GM04503 (cell line): ENCODE measurements around the gene GTF2F2.
"Not testable (repeated sequence)": the region's sequence is repeated elsewhere in the genome, so short reads cannot be mapped to it uniquely, and the experiment has no call there.

Experiments used
- DNase-seq: peaks from one replicate; pipeline ENCODE4 v3.0.0-alpha.2; 2012; ENCODE audit warnings: low read depth

Gene GTF2F2

DNA sequence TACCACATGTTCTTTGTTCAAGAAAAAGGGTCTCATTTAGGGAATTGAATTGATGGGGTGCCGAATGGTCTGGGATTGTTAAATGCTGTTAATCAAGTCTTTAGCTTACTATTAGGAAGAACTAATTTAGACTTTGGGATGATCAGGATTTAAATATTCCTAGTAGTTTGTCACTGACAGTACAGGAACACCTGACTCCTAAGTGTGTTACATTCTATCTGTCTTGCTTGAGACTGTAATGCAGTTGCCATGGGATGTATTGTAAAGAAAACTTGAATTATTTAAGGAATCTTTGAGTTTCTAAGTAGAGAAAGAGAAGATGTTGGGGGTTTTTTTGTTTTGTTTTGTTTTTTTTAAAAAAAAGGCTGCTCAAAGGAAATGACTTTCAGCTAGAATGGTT, 98.4 kb downstream of the GTF2F2 start:
- no peak for DNase-seq

DNA sequence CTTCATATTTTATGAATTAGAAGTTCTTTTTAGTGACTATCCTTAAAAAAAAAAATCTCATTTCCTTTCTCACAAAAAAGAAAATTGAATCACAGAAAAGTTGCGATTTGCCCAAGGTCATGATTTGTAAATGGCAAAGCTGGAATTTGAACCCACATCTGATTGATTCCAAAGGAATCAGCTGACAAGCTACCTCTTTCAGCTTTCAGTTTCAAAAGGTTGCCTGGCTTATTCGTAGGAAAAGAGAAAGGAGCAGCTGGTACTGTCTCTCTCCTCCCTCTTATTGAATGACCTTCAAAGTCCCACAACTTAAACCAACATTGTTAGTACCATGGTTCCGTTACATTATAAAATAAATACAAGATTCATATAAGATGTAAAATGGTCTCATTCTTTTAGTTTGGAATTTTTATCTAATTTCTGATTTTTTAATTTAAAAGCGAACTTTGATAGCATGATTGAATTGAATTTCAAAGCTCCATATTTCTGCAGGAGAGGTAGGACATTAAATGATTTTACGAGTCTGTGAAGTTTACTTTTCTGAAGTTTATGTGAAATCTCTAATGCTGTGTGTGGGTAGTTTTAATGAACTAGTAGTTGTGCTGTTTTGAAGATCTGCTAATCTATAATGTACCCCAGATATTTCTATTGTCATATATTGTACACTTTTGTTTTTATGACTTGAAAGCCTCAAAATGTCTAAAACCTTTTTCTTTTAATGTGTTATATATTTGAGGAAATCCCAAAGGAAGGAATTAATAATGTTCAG, 99.0 kb downstream of the GTF2F2 start:
- DNase-seq: no peak

DNA sequence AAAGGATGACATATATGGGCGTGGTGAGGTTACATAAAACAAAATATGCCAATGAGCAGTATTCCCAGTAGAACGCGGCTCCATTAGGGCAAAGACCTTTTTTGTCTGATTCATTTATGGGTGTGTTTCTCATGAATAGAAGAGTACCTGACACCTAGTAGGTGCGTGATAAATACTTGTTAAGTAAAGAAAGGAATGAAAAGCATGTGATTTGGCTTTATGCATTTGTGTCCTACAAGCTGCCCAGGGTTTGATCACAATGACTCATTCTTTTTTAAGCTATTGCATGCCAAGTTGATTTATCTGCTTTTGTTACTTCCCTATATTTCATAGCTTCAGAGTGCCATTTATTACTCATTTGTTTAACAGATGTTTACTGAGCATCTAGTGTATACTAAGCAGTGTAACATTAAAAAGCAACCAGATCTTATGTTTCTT, 99.6 kb downstream of the GTF2F2 start:
- peak; percentile 69 for DNase-seq

DNA sequence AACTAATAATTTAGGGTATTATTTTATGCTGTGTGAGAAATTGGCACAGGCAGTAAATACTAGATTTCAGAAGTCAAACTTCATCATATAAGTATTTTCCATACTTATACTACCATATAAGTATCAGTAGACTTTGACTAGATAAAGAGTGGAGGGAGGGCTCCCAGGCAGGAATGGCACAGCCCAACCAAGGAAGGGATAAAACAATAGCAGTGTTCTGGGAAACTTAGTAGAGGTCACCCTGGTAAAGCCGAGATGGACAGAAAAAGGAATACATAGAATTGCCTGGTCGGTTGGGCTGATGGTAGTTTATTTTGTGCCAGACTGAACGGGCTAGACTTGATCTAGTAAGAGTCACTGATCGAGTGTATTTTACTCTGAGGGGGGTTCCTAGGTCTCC, 100.1 kb downstream of the GTF2F2 start:
- DNase-seq: no peak

DNA sequence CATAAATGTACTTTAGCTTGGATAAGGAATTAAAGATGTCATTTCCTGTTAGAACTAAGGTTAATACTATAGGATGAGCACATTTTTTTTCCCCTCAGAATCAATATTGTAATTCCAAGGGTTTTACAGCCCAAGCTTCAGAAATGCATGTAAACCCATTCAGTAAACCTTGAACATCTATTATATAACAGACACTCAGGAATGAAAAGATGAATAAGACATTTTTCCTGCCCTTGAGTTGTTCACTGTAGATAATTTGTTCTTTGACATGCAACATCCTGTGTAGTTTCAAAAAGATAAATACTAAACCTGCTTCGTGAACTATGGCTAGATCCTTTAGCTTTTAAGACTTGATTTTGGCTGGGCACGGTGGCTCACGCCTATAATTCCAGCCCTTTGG, 102.2 kb downstream of the GTF2F2 start:
- no peak for DNase-seq

DNA sequence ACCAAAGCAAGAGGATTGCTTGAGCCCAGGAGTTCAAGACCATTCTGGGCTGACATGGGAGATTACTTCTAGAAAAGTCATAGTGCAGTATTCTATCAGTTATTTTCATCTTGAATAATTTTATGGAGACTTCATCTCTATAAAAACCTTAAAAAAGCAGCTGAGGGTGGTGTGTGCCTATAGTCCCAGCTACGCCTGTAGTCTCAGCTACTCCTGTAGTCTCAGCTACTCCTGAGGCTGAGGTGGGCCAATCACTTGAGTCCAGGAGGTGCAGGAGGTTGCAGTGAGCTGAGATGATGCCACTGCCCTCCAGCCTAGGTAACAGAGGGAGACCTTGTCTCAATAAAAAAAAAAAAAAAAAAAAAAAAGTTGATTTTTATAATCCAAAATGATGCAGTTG, 102.6 kb downstream of the GTF2F2 start:
- DNase-seq: no peak

DNA sequence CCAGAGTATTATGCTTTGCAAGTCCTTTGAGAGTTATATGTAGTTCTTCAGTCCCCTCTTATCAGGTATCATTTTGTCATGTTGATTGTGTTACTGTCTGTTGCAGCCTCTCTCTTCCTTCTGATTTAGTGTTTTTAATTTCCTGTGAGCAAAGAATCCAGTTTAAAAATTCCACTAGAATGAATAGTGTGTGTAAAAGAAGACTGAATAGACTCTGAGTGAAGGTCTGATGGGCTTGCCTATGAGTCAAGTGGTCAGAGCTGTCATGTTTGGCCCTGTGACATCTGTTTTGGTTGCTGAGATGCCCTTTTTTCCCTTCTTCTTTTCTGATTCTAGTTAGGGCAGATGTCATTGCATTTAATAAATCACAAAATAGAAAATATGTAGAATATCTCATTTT, 103.9 kb downstream of the GTF2F2 start:
- no peak for DNase-seq

DNA sequence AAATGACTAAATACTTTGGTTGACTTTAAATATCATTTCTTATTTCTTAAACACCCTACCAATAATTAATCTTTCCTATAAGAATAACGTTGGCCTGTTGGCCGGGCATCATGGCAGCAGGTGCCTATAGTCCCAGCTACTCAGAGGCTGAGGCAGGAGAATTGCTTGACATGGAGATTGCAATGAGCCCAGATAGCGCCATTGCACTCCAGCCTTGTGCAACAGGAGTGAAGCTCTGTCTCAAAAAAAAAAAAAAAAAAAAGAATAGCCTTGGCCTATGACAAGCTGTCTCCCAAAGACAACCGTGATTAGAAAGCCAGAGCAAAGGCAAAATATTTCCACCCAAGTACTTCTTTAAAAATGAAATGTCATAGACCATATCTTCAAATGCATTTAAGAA, 105.1 kb downstream of the GTF2F2 start:
- DNase-seq: no peak

DNA sequence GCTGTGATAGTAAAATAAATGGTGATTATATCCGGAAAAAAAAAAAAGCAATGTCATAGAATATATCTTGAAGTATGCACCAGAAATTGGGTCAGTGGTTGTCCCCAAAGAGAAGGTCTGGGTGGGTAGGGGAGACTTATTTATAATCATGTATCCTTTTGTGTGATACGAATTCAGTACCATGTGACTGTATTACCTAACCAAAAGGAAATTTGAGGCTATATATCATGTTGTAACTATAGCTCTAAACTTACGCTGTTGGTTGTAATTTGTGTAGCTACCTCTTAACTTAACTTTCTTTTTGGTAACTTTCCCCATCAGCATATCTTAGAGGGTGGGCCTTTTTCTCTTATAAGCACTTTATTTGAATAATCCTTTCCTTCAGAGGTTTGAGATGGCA, 105.7 kb downstream of the GTF2F2 start:
- no peak for DNase-seq

DNA sequence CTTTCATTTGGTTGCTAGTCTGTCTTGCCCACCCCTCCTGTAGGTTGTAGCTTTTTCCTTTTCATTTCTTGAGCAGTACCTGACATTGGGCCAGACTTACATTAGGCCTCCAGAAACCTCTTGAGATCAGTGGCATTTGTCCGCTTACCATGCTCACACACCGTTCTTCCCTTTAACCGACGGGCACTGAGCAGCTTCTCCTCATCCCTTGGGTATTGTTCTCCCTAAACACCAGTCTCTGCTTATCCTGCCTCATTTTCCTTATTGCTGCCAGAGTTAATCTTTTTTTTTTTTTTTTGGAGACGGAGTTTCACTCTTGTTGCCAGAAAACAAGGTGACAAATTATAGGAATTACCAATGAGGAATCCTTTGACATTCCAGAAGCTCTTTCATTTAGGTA, 107.7 kb downstream of the GTF2F2 start:
- DNase-seq: no peak

DNA sequence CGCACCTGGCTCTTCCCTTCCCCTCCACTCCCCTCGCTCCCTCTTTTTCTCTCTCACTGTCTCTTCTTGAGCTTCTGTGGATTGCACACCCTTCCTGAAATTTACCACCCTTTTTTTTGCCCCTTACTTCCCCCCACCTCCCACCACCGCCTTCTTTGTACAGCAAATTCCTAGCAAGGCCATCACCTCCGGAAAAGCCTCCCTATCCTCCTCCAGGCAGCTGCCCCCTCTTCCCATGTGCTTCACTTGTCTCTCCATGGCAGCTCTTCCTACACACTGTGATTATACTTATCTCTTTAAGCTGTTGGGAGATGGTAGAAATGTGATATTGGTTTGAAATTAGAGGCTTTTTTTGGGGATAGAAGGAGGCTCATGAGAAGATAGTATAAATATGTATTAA, 108.9 kb downstream of the GTF2F2 start:
- no peak for DNase-seq

DNA sequence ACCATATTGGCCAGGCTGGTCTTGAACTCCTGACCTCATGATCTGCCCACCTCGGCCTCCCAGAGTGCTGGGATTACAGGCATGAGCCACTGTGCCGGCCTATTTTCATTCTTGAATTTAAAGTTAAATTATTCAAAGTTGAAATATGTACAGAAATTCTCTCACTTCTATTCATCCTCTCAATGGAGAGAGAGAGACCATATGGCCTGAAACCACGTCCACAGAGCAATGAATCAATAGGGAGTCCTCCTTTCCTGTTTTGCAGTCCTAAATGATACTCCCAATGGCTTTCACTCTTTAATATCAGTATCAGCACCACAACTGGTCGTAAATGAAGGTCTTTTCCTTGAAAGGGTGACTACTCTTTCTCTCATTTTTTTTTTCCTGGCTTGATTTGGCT, 111.0 kb downstream of the GTF2F2 start:
- DNase-seq: no peak

DNA sequence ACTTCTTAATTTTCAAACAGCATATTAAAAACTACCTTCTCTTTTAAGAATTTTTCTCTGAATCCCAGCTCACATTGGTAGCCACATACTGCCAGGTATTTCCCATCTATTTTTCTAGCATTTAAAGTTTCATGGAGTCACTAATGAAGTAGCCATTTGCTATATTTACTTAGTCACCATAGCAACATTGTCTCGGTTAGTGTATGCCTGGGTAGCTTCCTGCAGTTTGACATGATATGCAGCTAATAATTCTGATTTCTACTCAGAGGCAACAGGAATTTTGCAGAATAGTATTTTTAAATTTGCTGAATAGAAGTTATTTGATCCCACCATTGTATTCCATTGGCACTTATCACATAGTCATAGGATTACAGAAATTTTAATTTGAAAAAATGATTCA, 111.4 kb downstream of the GTF2F2 start:
- no peak for DNase-seq

DNA sequence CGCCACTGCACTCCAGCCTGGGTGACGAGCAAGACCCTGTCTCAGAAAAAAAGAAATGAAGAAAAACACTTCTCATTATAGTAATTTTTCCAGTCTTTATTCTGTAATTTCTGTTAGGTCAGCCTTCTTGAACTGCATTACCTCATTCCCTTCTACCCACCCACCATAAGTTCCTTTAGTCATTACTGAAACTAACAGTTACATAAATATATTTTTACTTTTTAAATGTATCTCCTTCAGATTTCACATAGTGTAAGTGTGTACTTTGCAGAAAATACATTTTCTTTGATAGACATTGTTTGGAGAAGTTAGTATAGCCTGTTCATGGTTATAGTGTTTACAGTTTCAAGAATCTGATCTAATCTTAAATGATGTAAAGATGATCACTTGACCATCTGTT, 112.3 kb downstream of the GTF2F2 start:
- DNase-seq: no peak

DNA sequence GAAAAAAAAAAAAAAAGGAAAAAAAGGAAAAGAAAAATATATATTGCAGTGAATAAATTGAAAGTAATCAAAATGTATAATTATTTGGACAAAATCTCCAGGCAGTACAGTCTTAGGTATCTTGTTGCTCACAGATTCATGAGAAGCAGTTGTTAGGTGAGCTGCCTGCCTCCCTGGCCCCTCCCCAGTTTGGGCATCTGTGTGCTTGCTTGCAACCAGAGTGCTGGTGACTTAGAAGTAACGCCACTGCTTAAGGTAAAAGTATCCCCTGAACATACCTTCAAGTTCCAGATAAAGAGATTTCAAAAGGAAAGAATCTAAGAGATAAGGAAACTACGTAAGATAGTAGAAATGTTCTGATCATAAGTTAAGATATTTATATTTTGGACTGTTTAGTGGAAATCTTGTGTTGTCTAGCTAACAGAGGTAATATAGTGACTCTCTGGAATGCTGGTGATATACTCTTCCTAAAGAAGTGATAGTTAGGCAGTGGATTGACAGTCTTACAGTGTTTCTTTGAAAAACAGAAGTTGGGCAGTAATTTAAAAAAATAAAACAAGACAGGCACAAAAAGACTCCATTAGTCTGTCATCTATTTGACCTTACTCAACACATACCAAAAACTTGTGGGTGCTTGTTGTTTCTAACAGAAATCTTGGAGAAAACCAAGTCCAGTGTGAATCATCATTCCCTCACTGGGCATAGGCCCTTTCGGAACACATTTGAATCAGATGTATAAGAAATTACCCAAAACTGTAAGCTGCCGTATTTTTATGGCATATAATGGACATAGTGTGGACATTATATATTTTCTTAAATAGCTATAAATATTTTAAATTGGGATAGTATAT, 118.9 kb downstream of the GTF2F2 start:
- DNase-seq: no peak

DNA sequence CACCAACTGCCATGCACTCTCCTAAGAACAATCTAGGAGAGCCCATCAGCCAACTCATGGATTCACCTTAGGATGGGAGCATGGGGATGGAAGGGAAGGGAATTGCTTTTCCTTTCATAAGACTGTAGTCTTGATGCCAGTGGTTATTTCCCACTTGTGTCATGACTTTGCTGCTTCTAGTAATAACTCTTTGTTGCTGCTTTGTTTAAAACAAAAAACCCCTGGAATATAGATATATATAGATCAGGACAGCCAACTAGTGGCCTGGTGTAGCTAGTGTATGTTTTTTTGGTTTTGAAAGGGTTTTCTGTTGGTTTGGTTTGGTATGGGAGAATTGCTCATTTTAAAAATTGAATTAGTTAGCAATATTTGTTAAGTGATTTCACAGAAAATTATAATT, 119.8 kb downstream of the GTF2F2 start:
- DNase-seq: no peak

DNA sequence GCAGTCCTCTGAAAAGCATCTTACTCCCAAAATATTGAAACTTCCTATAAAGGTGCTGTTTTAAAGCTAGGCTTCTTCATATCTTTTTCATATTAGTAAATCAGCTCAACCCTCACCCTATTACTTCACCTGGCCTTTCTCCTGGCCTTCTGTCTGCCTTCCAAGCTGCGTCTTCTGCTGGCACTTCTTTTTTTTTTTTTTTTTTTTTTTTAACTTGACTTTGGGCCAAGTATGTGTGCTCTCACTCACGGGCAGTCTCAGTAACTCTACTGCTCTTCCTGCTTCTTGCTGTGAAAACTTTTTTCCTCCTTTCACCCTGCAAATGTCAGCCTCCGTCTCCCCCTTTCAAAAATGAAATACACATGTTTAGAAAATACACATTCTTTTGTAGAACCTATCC, 121.8 kb downstream of the GTF2F2 start:
- no peak for DNase-seq

DNA sequence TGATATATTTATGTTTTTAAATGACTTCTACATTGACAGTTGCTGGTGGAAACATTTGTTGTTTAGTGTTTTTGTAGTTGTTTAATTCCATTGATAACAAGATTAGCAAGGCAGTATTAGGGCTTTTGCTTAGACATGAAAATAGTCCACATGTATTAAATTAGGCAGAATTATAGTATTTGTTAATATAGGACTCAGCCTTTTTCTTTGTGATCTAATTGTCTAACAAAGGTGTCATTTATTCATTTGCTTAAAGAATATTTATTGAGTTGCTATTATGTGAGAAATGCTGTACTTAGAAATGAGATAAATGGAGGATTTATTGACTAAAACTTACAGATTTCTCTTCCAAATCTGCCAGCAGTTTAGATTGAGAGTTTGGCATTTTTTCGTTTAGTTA, 122.2 kb downstream of the GTF2F2 start:
- no peak for DNase-seq

DNA sequence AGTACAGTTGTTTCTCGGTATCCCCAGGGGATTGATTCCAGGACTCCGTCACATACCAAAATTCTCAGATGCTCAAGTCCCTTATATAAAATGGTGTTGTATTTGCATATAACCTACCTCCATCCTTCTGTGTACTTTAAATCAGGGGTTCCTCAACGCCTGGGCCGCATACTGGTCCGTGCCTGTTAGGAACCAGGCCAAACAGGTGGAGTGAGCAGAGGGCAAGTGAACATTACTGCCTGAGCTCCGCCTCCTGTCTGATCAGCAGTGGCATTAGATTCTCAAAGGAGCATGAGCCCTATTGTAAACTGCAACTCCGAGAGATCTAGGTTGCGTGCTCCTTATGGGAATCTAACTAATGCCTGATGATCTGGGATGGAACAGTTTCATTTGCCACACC, 122.8 kb downstream of the GTF2F2 start:
- DNase-seq: no peak

DNA sequence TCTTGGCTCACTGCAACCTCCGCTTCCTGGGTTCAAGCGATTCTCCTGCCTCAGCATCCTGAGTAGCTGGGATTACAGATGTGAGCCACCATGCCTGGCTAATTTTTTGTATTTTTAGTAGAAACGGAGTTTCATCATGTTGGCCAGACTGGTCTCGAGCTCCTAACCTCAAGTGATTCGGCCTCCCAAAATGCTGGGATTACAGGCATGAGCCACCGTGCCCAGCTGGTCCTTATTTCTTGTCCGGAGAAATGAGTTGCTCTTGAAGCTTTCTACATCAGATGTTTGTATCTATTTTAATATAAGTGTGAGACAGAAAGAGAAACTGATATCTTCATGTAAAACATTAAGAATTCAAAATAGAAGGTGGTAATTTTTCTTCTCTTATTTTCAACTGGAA, 124.4 kb downstream of the GTF2F2 start:
- not testable (repeated sequence) for DNase-seq

DNA sequence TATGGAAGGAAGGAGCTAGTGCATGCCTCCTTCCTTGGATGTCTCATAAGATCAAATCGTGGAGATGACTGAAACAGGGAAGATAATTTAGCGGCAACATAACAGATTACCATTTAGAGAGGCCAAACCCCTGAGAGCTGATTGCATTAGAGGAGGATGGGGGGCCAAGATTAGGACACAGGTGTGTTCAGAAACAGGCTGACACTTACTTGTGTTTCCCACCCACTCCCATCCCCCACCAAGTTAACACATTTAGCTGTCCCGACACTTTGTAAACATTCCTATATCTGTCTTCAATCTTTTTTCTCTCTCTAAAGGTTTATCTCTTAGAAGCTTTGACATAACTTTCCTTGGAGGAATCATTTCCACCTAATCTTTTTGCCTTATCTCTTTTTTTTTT, 129.4 kb downstream of the GTF2F2 start:
- no peak for DNase-seq

DNA sequence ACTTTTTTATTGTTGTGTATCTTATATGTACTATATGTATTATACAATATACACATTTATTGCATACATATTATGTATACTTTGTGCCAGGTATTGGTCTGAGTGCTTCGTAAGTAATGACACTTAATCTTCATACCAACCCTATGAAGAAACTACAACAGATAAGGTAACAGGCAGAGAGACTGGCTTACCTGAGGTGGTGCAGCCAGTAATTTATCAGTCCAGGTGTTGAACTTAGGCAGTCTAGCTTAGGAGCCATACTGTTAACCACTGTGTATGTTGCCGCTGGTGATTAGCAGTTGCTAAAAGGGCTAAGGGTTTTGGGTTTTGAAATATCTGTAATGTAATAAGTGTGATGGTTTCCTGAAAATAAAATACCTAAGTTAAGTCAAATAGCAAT, 134.1 kb downstream of the GTF2F2 start:
- no peak for DNase-seq

DNA sequence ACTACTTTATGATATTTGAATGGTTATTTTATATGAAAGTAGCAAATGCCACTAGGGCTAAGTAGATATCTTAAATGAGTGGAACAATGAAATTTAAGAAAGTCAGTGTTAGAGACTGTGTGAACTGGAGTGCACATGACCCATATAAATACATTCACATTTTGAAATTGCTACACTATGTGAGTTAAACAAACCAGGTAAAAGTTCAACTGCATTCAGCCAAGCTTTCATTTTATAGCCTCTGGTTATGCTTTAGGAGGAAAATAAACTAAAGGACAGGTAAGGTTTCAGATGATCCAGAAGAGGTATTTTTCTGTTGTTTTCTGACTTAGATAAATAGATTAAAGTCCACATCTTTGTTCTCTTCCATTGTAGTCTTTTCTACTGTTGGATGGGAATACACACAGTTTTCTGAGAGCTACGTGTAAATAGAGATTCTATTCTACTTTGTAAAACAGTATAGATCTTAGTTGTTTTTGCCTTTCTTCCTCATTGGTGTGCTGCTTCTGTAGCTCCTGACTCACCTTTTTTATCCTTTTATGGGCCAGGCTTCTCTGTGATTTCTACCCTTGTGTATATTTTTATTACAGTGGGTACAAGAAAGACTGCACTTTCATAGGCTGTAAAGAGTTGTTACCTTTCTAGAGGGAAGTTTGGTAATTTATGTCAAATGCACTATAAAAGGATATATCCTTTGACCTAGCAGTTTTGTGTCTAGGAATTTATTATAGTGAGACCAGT, 135.1 kb downstream of the GTF2F2 start:
- DNase-seq: no peak
